Activated CD4-positive, alpha-beta memory T cell treated with anti-CD3 and anti-CD28 coated beads for 36 hours (primary cell): ENCODE data around the gene HOXB2. TPM values are rescaled to one million over a fixed set of nuclear protein-coding genes. Genes with fewer than 3 reads are reported as not detected.

ENCODE experiments used
- CTCF ChIA-PET: fragments of 350-600 bp; sonication (Branson Sonifier 250); formaldehyde crosslinking; loops from one replicate; lab custom pipeline; 2021; ENCODE audit warnings: antibody characterized with exemption, inconsistent platforms; lab: Charles Lee
- POLR2A ChIA-PET: fragments of 350-600 bp; sonication (Branson Sonifier 250); formaldehyde crosslinking; loops from one replicate; lab custom pipeline; 2021; ENCODE audit warnings: antibody characterized with exemption; lab: Charles Lee
- DNase-seq: peaks from one replicate; pipeline ENCODE4 v3.0.0-alpha.2; 2020
- H3K27ac Mint-ChIP-seq: one replicate; pipeline ENCODE4 v1.8.0; 2021; ENCODE audit warnings: mixed read lengths
- H3K27me3 Mint-ChIP-seq: one replicate; pipeline ENCODE4 v1.8.0; 2021; ENCODE audit warnings: mixed read lengths
- H3K36me3 Mint-ChIP-seq: one replicate; pipeline ENCODE4 v1.8.0; 2021; ENCODE audit warnings: mixed read lengths
- H3K4me1 Mint-ChIP-seq: one replicate; pipeline ENCODE4 v1.8.0; 2021; ENCODE audit warnings: low read depth, mixed read lengths
- H3K4me3 Mint-ChIP-seq: one replicate; pipeline ENCODE4 v1.8.0; 2021; ENCODE audit warnings: mild to moderate bottlenecking, mixed read lengths
- H3K9me3 Mint-ChIP-seq: one replicate; pipeline ENCODE4 v1.8.0; 2021; ENCODE audit warnings: mixed read lengths
- intact Hi-C: fragments of 100-400 bp; cut with micrococcal nuclease; formaldehyde crosslinking; loops from one replicate; pipeline ENCODE4 v1.15.1; 2023
- total RNA-seq, 2 experiments: library from RNA; stranded (reverse); gene quantifications; one replicate each; pipeline ENCODE4 v1.2.3, GENCODE V29; 2021

The HOXB2 gene
- total RNA-seq, 2 experiments from 2014 or later = 13.3 to 16.8 TPM

DNA sequence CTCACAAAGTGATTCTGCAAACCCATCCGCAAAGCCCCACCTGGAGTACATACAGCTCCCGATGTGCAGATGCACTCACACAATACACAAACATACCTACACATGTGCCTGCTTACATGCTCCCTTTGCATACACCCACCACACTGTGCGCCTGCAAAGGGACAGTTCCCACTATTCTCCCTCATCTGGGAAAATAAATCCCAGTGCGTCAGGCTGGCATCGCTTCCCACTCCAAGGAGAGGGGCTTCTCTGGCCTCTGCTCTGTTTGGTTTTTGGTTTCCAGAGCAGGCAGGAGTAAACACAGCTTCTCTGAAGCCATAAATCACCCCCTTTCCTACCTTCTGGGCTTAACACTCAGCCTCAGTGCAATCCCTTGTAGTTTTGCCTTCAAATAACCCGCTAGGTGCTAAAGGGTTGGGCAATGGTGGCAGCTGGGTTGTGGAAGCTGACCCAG lies 18.5 kb upstream of the HOXB2 start:
- Mint-ChIP-seq H3K27me3 (peaks cover 5% of the 10 kb centered on the region), H3K36me3 (no peaks in the 10 kb centered on the region), H3K4me3 (no peak overlapping the region), H3K27ac (no peak overlapping the region), H3K9me3 (no peaks in the 10 kb centered on the region), H3K4me1 (peaks cover 2% of the 10 kb centered on the region)
- intact Hi-C loops = loop anchor here (2.0 kb wide), 1 partner anchor 65 kb away; no protein-coding TSS in a partner anchor
- DNase-seq = no peak
- CTCF ChIA-PET = interaction anchor here (1.2 kb wide), 1 partner anchor 30 kb away, joined by 5 read pairs; the partner anchor contains the start of gene HOXB5
- POLR2A ChIA-PET = no interaction called here

DNA sequence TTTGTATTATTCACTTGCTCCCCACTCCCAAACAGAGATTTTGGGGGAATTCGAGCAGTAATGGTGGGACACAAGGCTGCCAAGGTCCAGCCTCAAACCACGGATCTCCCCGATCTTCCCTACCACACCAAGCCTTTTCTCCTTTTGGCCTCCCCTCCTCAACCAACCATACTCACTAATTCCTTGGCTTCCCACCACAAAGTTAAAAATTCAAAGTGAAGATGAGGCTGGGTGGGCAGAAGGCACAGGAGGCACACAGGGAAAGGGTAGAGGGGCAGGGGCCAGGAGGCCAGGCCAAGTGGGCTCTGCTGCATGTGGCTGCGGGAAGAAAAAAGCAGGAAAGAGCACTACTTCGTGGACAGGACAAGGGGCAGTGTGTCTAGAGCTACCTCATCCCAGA lies 18.0 kb upstream of the HOXB2 start:
- POLR2A ChIA-PET = no interaction called here
- Mint-ChIP-seq H3K27me3 (peaks cover 3% of the 10 kb centered on the region), H3K4me1 (no peaks in the 10 kb centered on the region), H3K36me3 (no peaks in the 10 kb centered on the region), H3K4me3 (no peak overlapping the region), H3K9me3 (no peaks in the 10 kb centered on the region), H3K27ac (no peak overlapping the region)
- CTCF ChIA-PET = interaction anchor here (1.2 kb wide), 1 partner anchor 31 kb away, joined by 5 read pairs; the partner anchor contains the start of gene HOXB5
- no peak for DNase-seq
- intact Hi-C loops = loop anchor here (2.0 kb wide), 1 partner anchor 64 kb away; no protein-coding TSS in a partner anchor

DNA sequence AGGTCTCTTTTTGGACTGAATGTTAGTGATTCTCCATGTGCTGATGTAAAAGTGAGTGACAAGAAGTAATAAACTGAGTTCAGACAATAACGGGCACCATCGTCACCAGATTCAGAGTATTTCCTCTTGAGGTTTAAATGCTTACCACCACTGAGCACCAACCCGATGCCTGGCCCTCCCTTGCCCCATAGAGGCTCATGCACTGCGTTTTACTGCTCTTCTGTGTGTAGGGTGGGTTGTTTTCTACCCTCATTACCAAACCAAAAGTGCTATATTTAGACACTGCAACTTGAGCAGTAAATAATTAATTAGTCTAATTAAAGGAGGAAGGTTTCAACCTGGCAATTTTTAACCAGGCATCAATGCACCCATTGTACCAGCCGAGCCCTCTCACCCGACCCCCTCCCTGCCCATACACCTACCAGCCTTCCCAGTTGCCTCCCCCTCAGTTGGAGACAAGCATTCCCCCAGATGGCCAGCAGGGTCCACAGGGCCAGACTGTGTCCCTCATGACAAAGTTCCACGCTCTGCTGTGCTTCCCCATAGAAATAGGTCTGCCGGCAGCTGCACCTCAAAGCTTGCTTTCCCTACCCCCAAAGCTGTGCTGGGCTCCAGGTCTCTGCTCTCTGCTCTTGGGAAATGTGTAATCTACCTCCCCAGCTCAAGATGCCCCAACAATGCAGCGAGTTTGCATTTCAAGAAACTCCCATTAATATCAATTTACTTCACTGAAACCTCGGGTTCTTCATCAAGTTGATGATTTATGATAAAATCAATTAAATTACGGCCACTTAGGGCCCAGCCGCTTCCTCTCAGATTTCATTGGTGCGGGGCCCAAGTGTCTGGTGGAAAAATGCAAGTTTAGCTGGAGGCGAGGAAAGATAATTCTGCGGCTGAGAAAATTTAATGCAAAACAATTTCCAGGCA lies 17.2 kb upstream of the HOXB2 start:
- intact Hi-C loops = loop anchor here (2.0 kb wide), 1 partner anchor 63 kb away; no protein-coding TSS in a partner anchor
- H3K36me3 Mint-ChIP-seq = no peaks in the 10 kb centered on the region
- ChIA-PET POLR2A (interaction anchor here (1.4 kb wide), 1 partner anchor 11 kb away, joined by 3 read pairs; no protein-coding TSS in a partner anchor), CTCF (interaction anchor here (1.0 kb wide), 1 partner anchor 22 kb away, joined by 3 read pairs; no protein-coding TSS in a partner anchor)
- H3K27me3 Mint-ChIP-seq = peaks cover 3% of the 10 kb centered on the region
- H3K27ac Mint-ChIP-seq = no peak overlapping the region
- no peak for DNase-seq
- H3K4me3 Mint-ChIP-seq = no peak overlapping the region
- H3K4me1 Mint-ChIP-seq = no peaks in the 10 kb centered on the region
- no peaks in the 10 kb centered on the region for H3K9me3 Mint-ChIP-seq

DNA sequence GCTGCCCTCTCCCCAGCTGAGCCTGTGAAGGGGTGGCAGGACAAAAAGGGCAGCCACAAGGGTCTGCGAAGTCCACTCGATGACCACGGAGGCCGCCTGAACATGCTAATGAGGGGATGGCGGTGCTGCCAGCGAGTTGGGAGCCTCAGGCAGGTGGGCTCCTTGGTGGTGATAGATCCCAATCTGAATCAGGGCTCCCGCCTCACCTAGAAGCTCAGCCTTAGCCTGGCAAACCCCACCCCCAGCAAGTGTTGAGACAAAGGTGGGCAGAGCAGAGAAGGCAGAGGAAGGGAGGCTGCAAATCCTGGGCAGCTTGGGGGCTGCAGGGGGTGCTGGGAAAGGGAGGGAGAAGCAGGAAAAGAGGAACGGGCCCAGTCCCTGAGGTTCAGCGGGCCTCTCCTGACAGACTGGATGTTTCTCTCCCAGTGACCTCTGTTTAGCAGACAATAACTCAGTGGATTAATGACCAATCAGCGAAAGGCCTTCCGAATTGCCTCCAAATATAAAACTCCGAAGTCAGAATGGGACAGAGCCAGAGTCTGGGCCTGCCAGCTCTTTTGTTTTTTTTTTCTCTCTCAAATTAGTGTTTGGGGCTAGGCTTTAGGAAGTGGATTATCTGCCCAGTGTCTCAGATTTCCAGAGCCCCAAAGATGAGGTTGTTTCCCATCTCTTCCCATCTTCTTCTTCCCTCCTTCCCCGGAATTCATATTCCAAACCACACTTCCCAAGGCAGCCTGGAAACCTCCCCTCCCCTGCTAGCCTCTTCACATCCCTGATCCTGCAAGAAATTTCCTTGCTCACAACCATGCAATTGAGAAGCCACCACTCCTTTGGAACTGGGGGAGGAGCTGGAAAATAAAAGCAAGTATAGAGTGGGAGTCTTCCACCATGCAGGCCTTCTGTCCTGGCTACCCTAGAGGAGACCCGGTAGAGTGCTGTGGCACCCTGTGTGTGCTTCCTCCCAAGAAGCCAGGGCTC lies 15.2 kb upstream of the HOXB2 start:
- ChIA-PET CTCF (no interaction called here), POLR2A (interaction anchor here (1.4 kb wide), 1 partner anchor 9 kb away, joined by 3 read pairs; no protein-coding TSS in a partner anchor)
- H3K9me3 Mint-ChIP-seq = no peaks in the 10 kb centered on the region
- H3K27ac Mint-ChIP-seq = no peak overlapping the region
- H3K4me3 Mint-ChIP-seq = no peak overlapping the region
- intact Hi-C loops = no loop called here
- no peak for DNase-seq
- H3K4me1 Mint-ChIP-seq = peaks cover 3% of the 10 kb centered on the region
- peaks cover 9% of the 10 kb centered on the region for H3K27me3 Mint-ChIP-seq
- no peaks in the 10 kb centered on the region for H3K36me3 Mint-ChIP-seq

DNA sequence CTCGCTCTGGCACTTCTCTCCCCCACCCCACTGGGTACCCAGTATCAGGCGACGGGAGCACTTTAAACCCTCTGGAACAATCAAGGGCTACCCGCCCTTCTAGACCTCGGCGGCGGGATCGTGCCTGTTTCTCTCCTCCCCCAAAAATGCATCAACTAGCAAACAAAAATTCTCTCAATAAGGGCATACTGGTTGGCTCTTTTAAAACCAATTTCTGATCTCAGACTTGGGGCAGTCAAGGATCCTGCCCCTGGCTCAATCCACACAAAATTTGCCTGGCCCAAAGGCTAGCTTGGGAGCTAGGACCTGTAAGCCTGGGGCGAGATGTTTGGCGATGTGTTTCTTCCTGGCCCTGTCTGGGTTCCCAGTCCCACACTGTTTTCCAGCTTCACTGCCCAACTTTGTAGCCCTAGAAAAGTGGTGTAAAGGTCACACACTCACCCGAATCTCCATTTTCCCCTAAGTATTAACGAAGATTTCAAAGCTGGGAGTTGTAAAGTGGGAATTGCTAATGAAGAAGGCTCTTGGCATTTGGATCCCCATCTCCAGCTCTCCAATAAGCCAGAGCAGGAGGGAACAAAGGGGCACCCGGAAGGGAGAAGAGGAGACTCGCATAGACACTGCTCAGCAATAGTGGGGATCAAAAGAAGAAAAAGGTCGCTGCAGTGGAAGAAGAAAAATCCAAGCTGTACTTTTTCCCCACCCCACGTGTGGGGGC lies 14.4 kb upstream of the HOXB2 start:
- CTCF ChIA-PET = no interaction called here

DNA sequence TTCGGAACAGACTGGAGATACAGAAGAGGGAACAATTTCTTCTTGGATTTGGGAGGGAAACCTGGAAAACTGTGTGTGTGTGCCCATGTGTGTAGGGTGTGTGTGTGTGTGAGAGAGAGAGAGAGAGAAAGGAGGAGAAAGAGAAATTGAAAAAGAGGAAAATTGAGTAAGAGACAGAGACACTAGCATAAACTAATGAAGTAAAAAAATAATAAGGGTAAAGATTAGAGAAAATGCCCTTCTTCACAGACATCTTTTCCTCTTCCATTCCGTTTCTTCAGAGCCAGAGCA lies 13.9 kb upstream of the HOXB2 start:
- Mint-ChIP-seq H3K27me3 (peaks cover 8% of the 10 kb centered on the region), H3K36me3 (no peaks in the 10 kb centered on the region), H3K4me1 (peaks cover 6% of the 10 kb centered on the region), H3K27ac (no peak overlapping the region), H3K9me3 (no peaks in the 10 kb centered on the region), H3K4me3 (no peak overlapping the region)
- CTCF ChIA-PET = no interaction called here
- DNase-seq = no peak
- POLR2A ChIA-PET = interaction anchor here (0.6 kb wide), 1 partner anchor 22 kb away, joined by 4 read pairs; no protein-coding TSS in a partner anchor
- intact Hi-C loops = no loop called here

More for the DNA sequence above, 14.4 kb upstream of the HOXB2 start:
- no peak for DNase-seq
- Mint-ChIP-seq H3K27me3 (peaks cover 9% of the 10 kb centered on the region), H3K4me1 (peaks cover 6% of the 10 kb centered on the region), H3K36me3 (no peaks in the 10 kb centered on the region), H3K27ac (no peak overlapping the region), H3K4me3 (no peak overlapping the region), H3K9me3 (no peaks in the 10 kb centered on the region)
- intact Hi-C loops = no loop called here
- POLR2A ChIA-PET = interaction anchor here (0.6 kb wide), 1 partner anchor 23 kb away, joined by 4 read pairs; no protein-coding TSS in a partner anchor

DNA sequence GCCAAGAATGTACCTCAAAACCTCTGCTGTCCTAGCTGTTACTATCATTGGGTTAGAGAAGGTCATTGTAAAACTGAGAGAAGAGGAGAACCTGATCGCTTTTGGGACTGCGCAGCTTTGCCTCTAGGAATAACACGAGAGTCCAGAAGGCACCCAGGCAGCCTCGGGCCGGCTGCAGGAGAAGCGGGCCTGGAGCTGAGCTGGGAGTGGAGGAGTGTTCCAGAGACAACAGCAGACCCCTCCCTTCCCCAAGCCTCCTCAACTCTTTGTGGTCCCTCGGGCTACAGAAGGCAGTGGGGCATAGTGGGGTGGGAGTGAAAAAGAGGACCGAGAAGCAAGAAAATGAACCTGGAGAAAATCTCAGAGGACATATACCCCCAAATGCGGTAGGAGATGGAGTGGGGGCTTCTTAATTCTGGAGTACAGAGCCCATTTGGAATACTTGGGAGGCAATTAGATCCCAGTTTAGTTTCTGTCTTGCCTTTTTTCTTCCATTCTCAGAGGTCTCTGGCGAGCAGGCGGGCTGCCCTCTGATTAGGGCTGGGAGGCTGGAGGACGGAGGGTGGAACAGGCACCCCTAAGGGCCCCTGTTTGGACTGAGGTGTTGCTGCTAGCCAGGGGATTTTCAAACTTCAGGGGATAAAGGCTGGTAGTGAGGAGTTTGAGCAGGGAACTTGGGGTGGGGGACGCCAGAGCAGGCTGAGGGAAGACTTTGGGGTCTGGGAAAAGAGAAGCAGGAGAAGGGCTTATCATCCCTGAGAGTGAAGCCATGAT lies 13.3 kb upstream of the HOXB2 start:
- no peak for DNase-seq
- intact Hi-C loops = no loop called here
- peaks cover 6% of the 10 kb centered on the region for H3K27me3 Mint-ChIP-seq
- ChIA-PET CTCF (interaction anchor here (0.9 kb wide), 1 partner anchor 78 kb away, joined by 3 read pairs; no protein-coding TSS in a partner anchor), POLR2A (no interaction called here)
- H3K4me3 Mint-ChIP-seq = no peak overlapping the region
- H3K9me3 Mint-ChIP-seq = no peaks in the 10 kb centered on the region
- H3K36me3 Mint-ChIP-seq = no peaks in the 10 kb centered on the region
- peaks cover 6% of the 10 kb centered on the region for H3K4me1 Mint-ChIP-seq
- no peak overlapping the region for H3K27ac Mint-ChIP-seq

DNA sequence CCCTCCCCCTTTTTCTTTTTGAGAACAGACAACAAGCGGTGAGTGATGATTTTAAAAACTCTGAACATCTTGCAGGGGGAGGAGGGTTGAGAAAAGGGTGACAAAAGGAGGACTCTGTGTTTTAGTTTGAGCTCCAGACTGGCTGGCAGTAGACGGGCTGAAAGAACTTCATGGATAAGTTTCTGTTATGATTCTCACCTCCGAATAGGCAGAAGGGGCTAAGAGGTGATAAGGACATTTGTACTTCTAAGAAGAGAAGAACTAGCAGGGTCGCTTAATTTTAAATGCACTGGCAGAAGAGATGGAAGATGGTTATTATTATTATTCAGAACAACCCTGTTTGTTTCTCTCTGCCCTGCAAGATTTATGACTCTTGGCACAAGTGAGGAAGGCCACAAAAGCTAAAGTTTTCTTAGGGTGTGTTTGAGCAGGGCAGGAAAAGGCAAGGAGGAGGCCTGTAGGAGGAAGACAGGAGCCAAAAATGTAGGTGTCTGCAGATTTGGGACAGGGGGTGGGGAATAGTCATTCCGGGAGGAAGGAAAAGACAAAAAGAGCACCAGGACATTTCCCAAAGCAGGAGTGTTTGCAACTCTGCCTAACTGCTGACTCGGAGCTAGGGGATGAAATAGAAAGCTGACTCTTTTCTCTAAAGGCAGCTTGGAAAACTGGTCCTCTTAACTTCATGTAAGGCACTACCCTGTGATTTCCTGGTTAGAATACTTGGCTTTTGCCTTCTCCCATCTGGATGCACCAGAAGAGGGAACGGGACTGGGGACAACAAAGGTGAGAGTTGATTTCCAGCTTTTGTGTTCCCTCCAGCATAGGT lies 11.9 kb upstream of the HOXB2 start:
- ChIA-PET CTCF (no interaction called here), POLR2A (no interaction called here)
- peaks cover 6% of the 10 kb centered on the region for H3K27me3 Mint-ChIP-seq
- intact Hi-C loops = no loop called here
- H3K36me3 Mint-ChIP-seq = no peaks in the 10 kb centered on the region
- H3K4me1 Mint-ChIP-seq = peaks cover 6% of the 10 kb centered on the region
- DNase-seq = no peak
- no peak overlapping the region for H3K27ac Mint-ChIP-seq
- H3K4me3 Mint-ChIP-seq = no peak overlapping the region
- H3K9me3 Mint-ChIP-seq = no peaks in the 10 kb centered on the region

DNA sequence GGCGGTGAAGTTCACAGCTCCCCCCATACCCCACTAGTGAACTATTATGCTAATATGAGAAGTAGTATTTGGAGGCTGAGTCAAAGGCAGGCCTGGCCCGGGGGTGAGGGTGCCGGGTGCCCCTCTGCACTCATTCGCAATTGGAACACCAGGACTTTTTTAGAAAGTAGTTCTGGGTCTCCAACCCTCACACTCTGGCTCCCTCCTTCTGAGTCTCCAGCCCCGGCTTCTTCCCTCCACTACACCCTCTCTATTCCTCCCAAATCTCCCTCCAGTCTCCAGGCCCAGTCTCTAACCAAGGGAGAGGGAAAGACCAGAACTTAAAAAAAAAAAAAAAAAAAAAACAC lies 11.3 kb upstream of the HOXB2 start:
- ChIA-PET POLR2A (interaction anchor here (1.3 kb wide), 1 partner anchor 10 kb away, joined by 3 read pairs; no protein-coding TSS in a partner anchor), CTCF (no interaction called here)
- H3K36me3 Mint-ChIP-seq = no peaks in the 10 kb centered on the region
- peaks cover 6% of the 10 kb centered on the region for H3K4me1 Mint-ChIP-seq
- no peak overlapping the region for H3K27ac Mint-ChIP-seq
- no peaks in the 10 kb centered on the region for H3K9me3 Mint-ChIP-seq
- H3K4me3 Mint-ChIP-seq = no peak overlapping the region
- no peak for DNase-seq
- peaks cover 6% of the 10 kb centered on the region for H3K27me3 Mint-ChIP-seq
- intact Hi-C loops = no loop called here
